GM21619 (cell line): Measurements from ENCODE around the gene MT1F.
A peak's percentile ranks its signal among the peaks of the same experiment; 100 is the strongest.
"Not testable (repeated sequence)": the region's sequence is repeated elsewhere in the genome, so short reads cannot be mapped to it uniquely, and the experiment has no call there.

Experiments
- ATAC-seq: cut with Tn5 transposase; IDR thresholded peaks from one replicate; pipeline ENCODE4 v1.9.1; 2021; ENCODE audit not compliant: unreplicated experiment

The MT1F gene

GRCh38 chr16:56669840-56670619, 12.3 kb downstream of the MT1F start:
- ATAC-seq = no peak

DNA sequence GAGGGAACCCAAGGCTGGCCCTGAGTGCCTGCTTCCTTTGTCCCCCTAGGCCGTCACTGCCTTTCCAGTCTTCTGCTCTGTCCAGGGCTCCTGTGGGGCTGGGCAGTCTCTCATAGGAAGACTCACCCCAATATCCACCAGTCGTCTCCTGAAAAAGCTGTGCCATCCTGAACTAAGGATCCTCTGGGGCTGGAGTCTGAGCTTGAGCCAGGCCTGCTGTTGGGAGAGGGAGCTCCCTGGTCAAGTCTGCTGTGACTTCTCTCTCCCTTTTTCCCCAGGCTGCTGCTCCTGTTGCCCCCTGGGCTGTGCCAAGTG, 12.8 kb downstream of the MT1F start:
- ATAC-seq = no peak

DNA sequence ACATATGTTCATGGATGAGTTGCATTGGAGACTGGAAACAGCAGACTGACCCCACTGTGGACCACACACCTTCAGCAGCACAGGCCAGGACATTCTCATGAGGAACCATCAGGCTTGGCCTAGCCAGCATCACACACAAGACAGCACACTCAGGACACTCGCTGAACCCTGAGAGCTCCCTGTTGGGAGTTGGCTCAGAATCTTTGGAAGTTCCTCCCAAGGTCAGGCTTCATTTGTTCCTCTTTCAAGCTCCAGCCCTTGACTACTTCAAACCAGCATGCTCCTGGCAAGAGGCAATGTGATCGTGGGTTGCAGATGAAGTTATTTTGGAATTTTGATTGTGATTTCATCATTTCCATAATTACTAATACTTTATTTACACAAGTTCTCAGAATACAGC, 13.9 kb downstream of the MT1F start:
- ATAC-seq = not testable (repeated sequence)

DNA sequence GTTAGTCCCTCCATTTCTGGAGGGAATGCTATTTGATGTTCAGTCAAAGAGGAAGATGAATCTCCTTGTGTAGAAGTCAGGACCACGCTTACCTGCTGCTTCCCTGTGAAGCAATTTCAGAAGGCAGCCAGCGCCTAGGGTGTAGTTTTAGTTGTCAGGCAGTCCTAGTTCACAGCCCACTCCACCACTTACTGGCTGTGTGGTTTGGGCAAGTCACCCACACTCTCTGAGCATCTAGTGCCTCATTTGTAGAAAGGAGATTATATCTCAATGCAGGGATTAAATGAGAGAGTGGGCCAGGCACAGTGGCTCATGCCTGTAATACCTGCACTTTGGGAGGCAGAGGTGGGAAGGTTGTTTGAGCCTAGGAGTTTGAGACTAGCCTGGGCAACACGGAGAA, 14.4 kb downstream of the MT1F start:
- not testable (repeated sequence) for ATAC-seq

DNA sequence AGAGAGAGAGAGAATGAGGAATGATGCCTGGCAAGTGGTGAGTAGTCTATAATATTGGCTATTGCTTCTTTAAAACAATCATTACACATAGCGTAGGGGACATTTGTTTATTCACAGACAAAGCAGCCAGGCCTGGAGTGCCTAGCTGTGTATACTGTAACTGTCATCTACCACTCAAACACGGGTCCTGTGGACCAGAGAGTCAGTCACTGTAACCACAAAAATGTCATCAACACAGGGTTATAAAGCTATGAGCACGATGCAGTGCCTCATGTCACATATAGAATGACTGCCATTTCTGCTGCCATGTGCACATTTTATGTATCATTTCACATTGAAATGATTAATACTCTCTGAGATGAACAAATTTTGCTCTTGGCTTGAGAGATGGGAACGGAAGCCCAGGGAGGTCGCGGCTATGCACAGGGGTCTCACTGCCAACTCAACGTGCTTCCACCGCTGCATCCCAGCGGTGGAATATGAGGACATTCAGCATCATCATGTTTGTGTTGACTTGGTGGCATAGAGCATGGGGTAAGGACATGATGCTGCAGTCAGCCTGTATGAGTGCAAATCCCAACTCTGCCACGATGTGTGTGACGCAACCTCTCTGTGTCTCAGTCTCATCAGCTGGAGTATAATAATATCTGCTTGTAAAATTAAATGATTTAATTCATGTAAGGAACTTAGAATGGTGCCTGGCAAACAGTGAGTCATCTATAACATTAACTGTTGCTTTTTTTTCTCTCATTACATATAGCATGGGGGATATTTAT, 15.2 kb downstream of the MT1F start:
- ATAC-seq = no peak

DNA sequence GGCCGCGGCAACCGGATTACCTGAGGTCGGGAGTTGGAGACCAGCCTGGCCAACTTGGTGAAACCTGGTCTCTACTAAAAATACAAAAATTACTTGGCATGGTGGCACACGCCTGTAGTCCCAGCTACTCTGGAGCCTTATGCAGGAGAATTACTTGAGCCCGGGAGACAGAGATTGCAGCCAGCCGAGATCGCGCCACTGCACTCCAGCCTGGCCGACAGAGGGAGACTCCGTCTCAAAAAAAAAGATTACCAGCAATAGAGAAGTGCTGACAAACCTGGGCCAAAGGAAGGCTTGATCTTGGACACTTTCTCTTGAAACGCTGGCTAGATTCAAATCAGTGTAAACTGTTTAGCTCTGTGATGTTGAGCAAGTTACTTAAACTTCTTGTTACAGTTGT, 16.2 kb downstream of the MT1F start:
- no peak for ATAC-seq

GRCh38 chr16:56674570-56674969, 16.8 kb downstream of the MT1F start:
- not testable (repeated sequence) for ATAC-seq

DNA sequence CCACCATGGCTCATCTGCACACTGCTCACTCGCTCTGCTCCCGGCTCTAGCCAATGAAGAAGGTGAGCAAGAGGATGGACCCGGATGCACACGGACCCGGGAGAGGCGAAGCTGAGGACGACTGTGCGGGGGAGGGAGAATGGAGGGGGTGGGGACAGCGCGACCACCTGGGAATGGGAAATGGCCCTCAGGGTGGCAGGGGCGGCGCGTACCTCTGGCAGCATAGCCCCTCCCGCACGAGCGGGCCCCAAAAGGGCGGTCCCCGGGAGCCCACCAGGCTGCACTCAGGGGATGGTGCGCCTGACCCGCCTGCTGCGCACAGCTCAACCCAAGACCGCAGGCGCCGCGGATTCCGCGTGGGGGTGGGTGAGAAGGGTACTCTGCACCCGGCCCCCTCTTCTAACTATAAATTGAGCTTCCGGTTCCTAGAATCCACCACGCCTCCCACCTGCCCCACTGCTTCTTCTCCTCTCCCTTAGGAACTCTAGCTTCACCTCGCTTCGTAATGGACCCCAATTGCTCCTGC, 18.0 kb downstream of the MT1F start:
- ATAC-seq = no peak

DNA sequence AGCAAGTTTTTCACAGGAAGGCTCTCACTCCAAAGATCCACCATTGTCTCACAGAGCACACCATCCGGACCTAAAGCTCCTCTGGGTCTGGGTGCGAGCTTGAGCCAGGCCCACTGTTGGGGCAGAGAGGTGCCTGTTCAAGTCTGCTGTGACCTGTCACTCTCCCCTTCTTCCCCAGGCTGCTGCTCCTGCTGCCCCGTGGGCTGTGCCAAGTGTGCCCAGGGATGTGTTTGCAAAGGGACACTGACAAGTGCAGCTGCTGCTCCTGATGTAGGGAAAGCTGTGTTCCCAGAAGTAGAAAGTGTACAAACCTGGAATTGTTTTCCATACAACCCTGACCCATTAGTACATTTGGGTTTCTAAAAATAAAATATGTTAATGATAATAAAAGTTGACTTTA, 19.7 kb downstream of the MT1F start:
- ATAC-seq = no peak

DNA sequence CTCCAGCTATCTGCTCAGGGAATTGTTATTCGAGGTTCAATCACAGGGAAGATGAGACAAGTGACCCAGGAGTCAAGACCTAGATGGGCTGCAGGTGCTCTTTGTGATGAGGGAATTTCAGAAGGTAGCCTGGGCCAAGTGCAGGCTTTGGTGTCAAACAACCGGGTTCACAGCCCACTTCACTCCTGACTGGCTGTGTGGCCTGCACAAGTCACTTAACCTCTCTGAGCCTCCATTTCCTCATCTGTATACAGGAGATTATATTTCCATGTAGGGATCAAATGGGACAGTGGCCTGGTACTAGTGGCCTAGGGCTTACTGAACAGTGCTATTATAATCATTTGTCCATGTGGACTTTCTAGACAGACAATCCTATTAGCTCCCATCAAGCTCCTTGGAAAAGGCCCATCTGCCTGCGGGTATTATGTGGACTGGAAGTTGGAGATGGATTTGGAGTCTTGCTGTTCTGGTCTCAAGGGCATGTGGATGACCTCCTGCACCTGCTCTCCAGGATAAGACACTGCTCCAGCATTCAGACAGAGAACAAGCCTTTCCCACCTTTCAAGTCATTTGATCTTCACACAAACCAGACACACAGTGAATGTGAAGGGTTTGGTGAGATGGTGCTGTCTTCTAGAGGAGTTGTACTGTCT, 21.4 kb downstream of the MT1F start:
- no peak for ATAC-seq

DNA sequence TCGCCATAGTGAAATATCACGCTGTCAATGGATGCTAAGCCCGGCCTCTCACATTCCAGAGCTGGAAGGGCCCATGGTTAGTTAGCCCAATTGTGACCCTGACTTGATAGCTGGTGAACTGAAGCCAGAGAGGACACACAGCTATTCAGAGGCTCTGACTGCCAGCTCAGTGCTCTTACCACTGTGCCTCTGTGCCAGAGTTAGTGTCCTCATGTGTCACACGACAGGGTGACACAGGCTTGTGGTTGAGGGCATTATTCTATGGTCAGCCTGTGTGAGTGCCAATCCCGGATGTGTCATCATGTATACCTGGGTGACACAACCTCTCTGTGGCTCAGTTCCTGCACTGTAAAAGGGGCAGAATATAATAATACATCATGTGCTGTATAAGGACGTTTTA, 22.1 kb downstream of the MT1F start:
- ATAC-seq = no peak

DNA sequence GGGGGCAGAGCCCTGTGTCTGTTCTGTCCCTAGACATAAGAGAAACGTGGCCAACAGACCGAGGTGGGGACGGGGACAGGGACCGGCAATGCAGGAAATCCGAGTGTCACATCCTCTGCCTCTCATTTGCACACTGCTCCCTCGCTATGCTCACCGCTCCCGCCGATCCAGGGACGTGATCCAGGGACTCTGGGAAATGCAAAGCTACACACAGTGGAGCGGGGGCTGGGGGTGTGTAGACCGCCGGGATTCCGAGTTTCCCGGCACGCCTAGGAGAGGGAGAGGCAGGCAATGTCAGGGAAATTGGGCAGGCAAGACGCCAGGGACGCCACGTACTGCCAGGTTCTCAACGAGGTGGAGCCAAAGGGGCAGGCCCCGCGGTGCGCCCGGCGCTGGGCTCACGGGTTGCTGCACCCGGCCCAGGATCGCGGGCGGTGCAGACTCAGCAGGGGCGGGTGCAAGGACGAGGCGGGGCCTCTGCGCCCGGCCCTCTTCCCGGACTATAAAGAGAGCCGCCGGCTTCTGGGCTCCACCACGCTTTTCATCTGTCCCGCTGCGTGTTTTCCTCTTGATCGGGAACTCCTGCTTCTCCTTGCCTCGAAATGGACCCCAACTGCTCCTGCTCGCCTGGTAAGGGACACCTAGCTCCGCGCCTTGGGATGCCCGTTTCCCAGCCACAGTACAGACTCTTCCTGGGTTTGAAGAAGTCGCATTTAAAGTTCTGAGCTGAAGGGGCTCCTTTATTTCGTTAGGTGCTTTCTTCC, 24.4 kb downstream of the MT1F start, which contains the start of gene MT1X:
TSS of gene MT1X (plus strand) at position 532 of the 764 bp plus-strand sequence. CDS start at position 603, 71 bp downstream.
- ATAC-seq = peak; percentile 97

DNA sequence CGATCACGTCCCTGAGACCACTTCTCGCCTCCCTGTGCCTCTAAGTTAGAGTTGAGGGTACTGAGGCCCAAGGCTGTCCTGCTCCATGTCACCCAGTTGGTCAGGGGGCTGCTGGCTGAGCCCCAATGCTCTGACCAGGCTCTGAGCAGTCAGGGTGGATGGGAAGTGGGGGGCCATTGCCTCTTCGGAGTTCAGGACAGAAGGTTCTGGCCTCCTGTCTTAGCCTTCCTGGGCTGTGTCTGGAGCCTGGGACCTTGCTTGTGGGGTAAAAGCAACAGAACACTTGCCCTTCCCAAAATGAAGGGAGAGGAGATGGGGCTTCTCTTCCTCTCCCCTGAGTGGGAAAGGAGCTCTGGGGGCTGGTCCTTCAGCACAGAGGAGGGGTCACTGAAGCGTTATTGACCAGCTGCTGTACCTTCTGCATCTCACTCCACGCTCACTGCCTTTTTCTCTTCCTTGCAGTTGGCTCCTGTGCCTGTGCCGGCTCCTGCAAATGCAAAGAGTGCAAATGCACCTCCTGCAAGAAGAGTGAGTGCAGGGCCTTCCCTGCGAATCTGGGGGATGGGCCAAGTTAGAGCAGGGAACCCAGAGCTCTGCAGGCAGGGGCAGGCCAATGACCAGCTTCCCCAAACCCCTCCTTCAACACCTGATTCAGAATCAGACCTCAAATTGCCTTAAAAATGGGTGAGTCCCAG, 25.1 kb downstream of the MT1F start:
- no peak for ATAC-seq

GRCh38 chr16:56683424-56684172, 25.8 kb downstream of the MT1F start:
- ATAC-seq = no peak

- ATAC-seq = no peak
Measured at GRCh38 chr16:56684256-56684925, 26.6 kb downstream of the MT1F start.

GRCh38 chr16:56684926-56685590, 27.3 kb downstream of the MT1F start:
- ATAC-seq = no peak

GRCh38 chr16:56686758-56687157, 29.0 kb downstream of the MT1F start:
- ATAC-seq = no peak

GRCh38 chr16:56688762-56689161, 31.0 kb downstream of the MT1F start:
- no peak for ATAC-seq

GRCh38 chr16:56689171-56689570, 31.4 kb downstream of the MT1F start:
- ATAC-seq = no peak
